ENCODE measurements around the gene PODXL2.

GRCh38 chr3:127693336-127693843 lies 64.4 kb downstream of the PODXL2 start:
- TF ChIP-seq ESRRA (CRISPR knock-in tag; IDR thresholded peaks at IDR 0.05; ENCODE audit: borderline replicate concordance) = no peak
- TF ChIP-seq IRF2 (CRISPR knock-in tag; IDR thresholded peaks at IDR 0.05; ENCODE audit: borderline replicate concordance, low read depth) = no peak
- TF ChIP-seq CREB1 (CRISPR knock-in tag; IDR thresholded peaks at IDR 0.05) = no peak
- TF ChIP-seq CTCF (IDR thresholded peaks at IDR 0.05) = no peak
- TF ChIP-seq MAX (CRISPR knock-in tag; IDR thresholded peaks at IDR 0.05) = no peak
